HepG2 (cell line): ENCODE results near the gene IFI35. TPM values are rescaled to one million over a fixed set of nuclear protein-coding genes. Genes with fewer than 3 reads are reported as not detected.
A peak's percentile ranks its signal among the peaks of the same experiment; 100 is the strongest.

ENCODE experiments used
- JDP2 ChIP-seq: sonication (generic); formaldehyde crosslinking; IDR thresholded peaks from 2 replicates; pipeline ENCODE4 v1.8.1; 2022; ENCODE audit warnings: missing genetic modification reagents, borderline replicate concordance
- KDM6A ChIP-seq: IDR thresholded peaks from 2 replicates; pipeline ENCODE4 v1.6.1; 2016; ENCODE audit warnings: low read depth
- MZF1 ChIP-seq: sonication (generic); formaldehyde crosslinking; IDR thresholded peaks from 2 replicates; pipeline ENCODE4 v1.8.1; 2023; ENCODE audit warnings: mild to moderate bottlenecking, missing genetic modification reagents, borderline replicate concordance
- NR1H2 ChIP-seq: sonication (generic); formaldehyde crosslinking; IDR thresholded peaks from 2 replicates; pipeline ENCODE4 v1.8.1; 2022; ENCODE audit warnings: low read depth, missing genetic modification reagents, borderline replicate concordance
- NR2C2 ChIP-seq: sonication (generic); formaldehyde crosslinking; IDR thresholded peaks from 2 replicates; pipeline ENCODE4 v1.4.0; 2020; ENCODE audit warnings: missing genetic modification reagents, mild to moderate bottlenecking, moderate library complexity, borderline replicate concordance
- RAD21 ChIP-seq: fragments of 450-650 bp; formaldehyde crosslinking; IDR thresholded peaks from 2 replicates; pipeline ENCODE4 v1.5.0; 2020; ENCODE audit warnings: mild to moderate bottlenecking
- RARA ChIP-seq: IDR thresholded peaks from 2 replicates; pipeline ENCODE4 v1.6.1; 2016; ENCODE audit warnings: missing genetic modification reagents, missing compliant biosample characterization
- REPIN1 ChIP-seq: sonication (generic); formaldehyde crosslinking; IDR thresholded peaks from 2 replicates; pipeline ENCODE4 v1.8.0; 2022; ENCODE audit warnings: missing genetic modification reagents, low read depth, mild to moderate bottlenecking, borderline replicate concordance
- SMC3 ChIP-seq: IDR thresholded peaks from 2 replicates; pipeline ENCODE4 v1.6.1; 2011; ENCODE audit warnings: low read length, improper control_type of control experiment
- TP53 ChIP-seq: sonication (generic); formaldehyde crosslinking; conservative IDR thresholded peaks from 2 replicates; pipeline ENCODE4 v1.4.0; 2020; ENCODE audit warnings: missing genetic modification reagents
- ZC3H13 ChIP-seq: sonication (generic); formaldehyde crosslinking; IDR thresholded peaks from 2 replicates; pipeline ENCODE4 v1.8.1; 2023; ENCODE audit warnings: mild to moderate bottlenecking, missing genetic modification reagents, moderate library complexity
- ZNF296 ChIP-seq: sonication (generic); formaldehyde crosslinking; conservative IDR thresholded peaks from 2 replicates; pipeline ENCODE4 v1.5.0; 2020; ENCODE audit warnings: mild to moderate bottlenecking, missing genetic modification reagents
- ZNF335 ChIP-seq: sonication (generic); formaldehyde crosslinking; IDR thresholded peaks from 2 replicates; pipeline ENCODE4 v1.4.0; 2020; ENCODE audit warnings: missing genetic modification reagents
- ZNF350 ChIP-seq: sonication (generic); formaldehyde crosslinking; IDR thresholded peaks from 2 replicates; pipeline ENCODE4 v1.4.0; 2020; ENCODE audit warnings: mild to moderate bottlenecking, low read depth, missing genetic modification reagents, borderline replicate concordance
- ZNF615 ChIP-seq: sonication (generic); formaldehyde crosslinking; IDR thresholded peaks from 2 replicates; pipeline ENCODE4 v1.5.0; 2020; ENCODE audit warnings: mild to moderate bottlenecking, missing genetic modification reagents, borderline replicate concordance
- polyA plus RNA-seq, 8 experiments: library from polyadenylated mRNA; depleted of rRNA in 3 of 8; stranded (reverse) in 7 of 8; unstranded in 1 of 8; fragments of >200 nt; fragmentation: Illumina TruSeq in 4 of 8; extraction: Trizol in 4 of 8; gene quantifications; 2 replicates each; pipeline versions ENCODE4 v1.2.1 to v1.2.3, GENCODE V29; 2011 to 2016; ENCODE audit warnings: low read depth in 4 of 8, missing spikeins in 1 of 8, mixed read lengths in 1 of 8; ENCODE audit not compliant: insufficient read depth in 1 of 8
- total RNA-seq, 5 experiments: library from RNA; depleted of rRNA; stranded (reverse); fragments of >200 nt; fragmentation: Illumina TruSeq; extraction: Trizol; gene quantifications; 2 replicates each; pipeline ENCODE4 v1.2.3, GENCODE V29; 2016; ENCODE audit warnings: low read depth in 1 of 5
- TF ChIP-seq, protein P1 (sequence below): sonication (generic); formaldehyde crosslinking; IDR thresholded peaks from 2 replicates; pipeline ENCODE4 v1.4.0; 2020; ENCODE audit warnings: missing genetic modification reagents, borderline replicate concordance
- TF ChIP-seq, protein P2 (sequence below): sonication (generic); formaldehyde crosslinking; IDR thresholded peaks from 2 replicates; pipeline ENCODE4 v1.5.0; 2020; ENCODE audit warnings: missing genetic modification reagents, mild to moderate bottlenecking, borderline replicate concordance
- TF ChIP-seq, protein P3 (sequence below): sonication (generic); formaldehyde crosslinking; IDR thresholded peaks from 2 replicates; pipeline ENCODE4 v1.5.0; 2020; ENCODE audit warnings: mild to moderate bottlenecking, missing genetic modification reagents
- TF ChIP-seq, protein P4 (sequence below): sonication (generic); formaldehyde crosslinking; conservative IDR thresholded peaks from 2 replicates; pipeline ENCODE4 v1.4.0; 2020; ENCODE audit warnings: missing genetic modification reagents
- TF ChIP-seq, protein P5 (sequence below): sonication (generic); formaldehyde crosslinking; IDR thresholded peaks from 2 replicates; pipeline ENCODE4 v1.5.0; 2020; ENCODE audit warnings: mild to moderate bottlenecking, missing genetic modification reagents, borderline replicate concordance

The IFI35 gene
- total and polyA plus RNA-seq, 2 of the 13 experiments (the other 11 are each of a cell fraction or from before 2014, with no cell fraction given), result 28.9 to 38.1 TPM

DNA sequence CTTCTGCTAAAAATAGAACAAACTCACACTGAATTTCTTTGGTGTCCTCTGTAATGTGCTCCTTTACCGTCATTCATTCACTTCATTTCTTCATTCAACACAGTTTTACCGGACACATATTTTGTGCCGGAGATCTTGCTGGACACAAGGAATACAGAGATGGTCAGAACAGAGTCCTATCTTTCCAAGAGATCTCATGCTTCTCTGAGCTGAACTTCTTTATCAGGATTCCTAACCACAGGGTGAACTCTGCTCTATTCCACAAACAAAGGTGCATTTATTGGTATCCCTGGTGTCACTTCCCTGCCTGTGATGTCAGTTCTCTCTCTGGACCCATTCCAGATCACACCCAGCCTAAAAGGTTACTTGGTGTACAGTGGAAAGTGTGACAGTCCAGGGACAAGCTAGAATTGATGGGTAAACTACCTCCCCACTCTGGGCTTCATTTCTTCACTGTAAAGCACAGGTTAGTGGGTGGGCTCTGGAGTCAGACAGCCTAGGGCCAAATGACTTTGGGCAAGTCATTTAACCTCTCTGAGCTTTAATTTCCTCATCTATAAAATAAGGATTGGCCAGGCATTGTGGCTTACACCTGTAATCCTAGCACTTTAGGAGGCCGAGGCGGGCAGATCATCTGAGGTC is 4.2 kb downstream of the IFI35 start (continued):
- TF ChIP-seq, protein P1, sequence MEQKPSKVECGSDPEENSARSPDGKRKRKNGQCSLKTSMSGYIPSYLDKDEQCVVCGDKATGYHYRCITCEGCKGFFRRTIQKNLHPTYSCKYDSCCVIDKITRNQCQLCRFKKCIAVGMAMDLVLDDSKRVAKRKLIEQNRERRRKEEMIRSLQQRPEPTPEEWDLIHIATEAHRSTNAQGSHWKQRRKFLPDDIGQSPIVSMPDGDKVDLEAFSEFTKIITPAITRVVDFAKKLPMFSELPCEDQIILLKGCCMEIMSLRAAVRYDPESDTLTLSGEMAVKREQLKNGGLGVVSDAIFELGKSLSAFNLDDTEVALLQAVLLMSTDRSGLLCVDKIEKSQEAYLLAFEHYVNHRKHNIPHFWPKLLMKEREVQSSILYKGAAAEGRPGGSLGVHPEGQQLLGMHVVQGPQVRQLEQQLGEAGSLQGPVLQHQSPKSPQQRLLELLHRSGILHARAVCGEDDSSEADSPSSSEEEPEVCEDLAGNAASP (CRISPR knock-in tag), result peak; percentile 79; the same call in 1 of the 2 replicates
- no peak; the same call in 1 of the 2 replicates for TF ChIP-seq NR2C2 (CRISPR knock-in tag)
- TF ChIP-seq RARA, result peak; percentile 84
- TF ChIP-seq ZC3H13 (CRISPR knock-in tag), result no peak
- TF ChIP-seq ZNF296, result no peak
- no peak for TF ChIP-seq RAD21 (CRISPR knock-in tag)
- TF ChIP-seq, protein P2, sequence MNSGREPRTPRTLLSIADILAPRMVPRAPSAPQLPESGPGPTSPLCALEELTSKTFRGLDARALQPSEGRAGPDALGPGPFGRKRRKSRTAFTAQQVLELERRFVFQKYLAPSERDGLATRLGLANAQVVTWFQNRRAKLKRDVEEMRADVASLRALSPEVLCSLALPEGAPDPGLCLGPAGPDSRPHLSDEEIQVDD, result no peak
- TF ChIP-seq JDP2 (CRISPR knock-in tag), result no peak; the same call in 1 of the 2 replicates
- TF ChIP-seq REPIN1, result peak; percentile 17; the same call in 1 of the 2 replicates
- peak; percentile 79; the same call in 1 of the 2 replicates for TF ChIP-seq KDM6A
- TF ChIP-seq, protein P3, sequence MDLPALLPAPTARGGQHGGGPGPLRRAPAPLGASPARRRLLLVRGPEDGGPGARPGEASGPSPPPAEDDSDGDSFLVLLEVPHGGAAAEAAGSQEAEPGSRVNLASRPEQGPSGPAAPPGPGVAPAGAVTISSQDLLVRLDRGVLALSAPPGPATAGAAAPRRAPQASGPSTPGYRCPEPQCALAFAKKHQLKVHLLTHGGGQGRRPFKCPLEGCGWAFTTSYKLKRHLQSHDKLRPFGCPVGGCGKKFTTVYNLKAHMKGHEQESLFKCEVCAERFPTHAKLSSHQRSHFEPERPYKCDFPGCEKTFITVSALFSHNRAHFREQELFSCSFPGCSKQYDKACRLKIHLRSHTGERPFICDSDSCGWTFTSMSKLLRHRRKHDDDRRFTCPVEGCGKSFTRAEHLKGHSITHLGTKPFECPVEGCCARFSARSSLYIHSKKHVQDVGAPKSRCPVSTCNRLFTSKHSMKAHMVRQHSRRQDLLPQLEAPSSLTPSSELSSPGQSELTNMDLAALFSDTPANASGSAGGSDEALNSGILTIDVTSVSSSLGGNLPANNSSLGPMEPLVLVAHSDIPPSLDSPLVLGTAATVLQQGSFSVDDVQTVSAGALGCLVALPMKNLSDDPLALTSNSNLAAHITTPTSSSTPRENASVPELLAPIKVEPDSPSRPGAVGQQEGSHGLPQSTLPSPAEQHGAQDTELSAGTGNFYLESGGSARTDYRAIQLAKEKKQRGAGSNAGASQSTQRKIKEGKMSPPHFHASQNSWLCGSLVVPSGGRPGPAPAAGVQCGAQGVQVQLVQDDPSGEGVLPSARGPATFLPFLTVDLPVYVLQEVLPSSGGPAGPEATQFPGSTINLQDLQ (CRISPR knock-in tag), result no peak
- TF ChIP-seq TP53 (CRISPR knock-in tag), result no peak
- TF ChIP-seq ZNF615 (CRISPR knock-in tag), result no peak
- TF ChIP-seq, protein P4, sequence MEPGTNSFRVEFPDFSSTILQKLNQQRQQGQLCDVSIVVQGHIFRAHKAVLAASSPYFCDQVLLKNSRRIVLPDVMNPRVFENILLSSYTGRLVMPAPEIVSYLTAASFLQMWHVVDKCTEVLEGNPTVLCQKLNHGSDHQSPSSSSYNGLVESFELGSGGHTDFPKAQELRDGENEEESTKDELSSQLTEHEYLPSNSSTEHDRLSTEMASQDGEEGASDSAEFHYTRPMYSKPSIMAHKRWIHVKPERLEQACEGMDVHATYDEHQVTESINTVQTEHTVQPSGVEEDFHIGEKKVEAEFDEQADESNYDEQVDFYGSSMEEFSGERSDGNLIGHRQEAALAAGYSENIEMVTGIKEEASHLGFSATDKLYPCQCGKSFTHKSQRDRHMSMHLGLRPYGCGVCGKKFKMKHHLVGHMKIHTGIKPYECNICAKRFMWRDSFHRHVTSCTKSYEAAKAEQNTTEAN (CRISPR knock-in tag), result peak; percentile 64
- TF ChIP-seq, protein P5, sequence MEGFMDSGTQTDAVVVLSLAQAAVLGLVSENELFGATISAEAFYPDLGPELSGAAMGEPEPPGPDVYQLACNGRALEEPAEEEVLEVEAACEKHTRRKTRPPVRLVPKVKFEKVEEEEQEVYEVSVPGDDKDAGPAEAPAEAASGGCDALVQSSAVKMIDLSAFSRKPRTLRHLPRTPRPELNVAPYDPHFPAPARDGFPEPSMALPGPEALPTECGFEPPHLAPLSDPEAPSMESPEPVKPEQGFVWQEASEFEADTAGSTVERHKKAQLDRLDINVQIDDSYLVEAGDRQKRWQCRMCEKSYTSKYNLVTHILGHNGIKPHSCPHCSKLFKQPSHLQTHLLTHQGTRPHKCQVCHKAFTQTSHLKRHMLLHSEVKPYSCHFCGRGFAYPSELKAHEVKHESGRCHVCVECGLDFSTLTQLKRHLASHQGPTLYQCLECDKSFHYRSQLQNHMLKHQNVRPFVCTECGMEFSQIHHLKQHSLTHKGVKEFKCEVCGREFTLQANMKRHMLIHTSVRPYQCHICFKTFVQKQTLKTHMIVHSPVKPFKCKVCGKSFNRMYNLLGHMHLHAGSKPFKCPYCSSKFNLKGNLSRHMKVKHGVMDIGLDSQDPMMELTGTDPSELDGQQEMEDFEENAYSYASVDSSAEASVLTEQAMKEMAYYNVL, result 0 out of 2 replicates have a peak, but pooled peaks have one; percentile 63
- TF ChIP-seq SMC3, result peak; percentile 6; the same call in 1 of the 2 replicates
- no peak for TF ChIP-seq ZNF350 (CRISPR knock-in tag)
- TF ChIP-seq MZF1 (CRISPR knock-in tag), result no peak
- no peak for TF ChIP-seq NR1H2 (CRISPR knock-in tag)
- TF ChIP-seq ZNF335 (CRISPR knock-in tag), result no peak
